Stomach (tissue), 9 donors: ENCODE measurements around the gene HS3ST1. TPM values are rescaled to one million over a fixed set of nuclear protein-coding genes. Genes with fewer than 3 reads are reported as not detected.

ENCODE experiments used
- DNase-seq, 2 donors: peaks; one replicate each; pipeline versions ENCODE4 v3.0.0 to v3.0.0-alpha.2; 2013 to 2019
- H3K27ac ChIP-seq, 5 donors: fragments of 200-600 bp in 4 of 5; sonication (generic) in 4 of 5; one replicate each; pipeline ENCODE4 v1.5.1; 2013 to 2019; ENCODE audit warnings: mild to moderate bottlenecking in 1 of 5, moderate library complexity in 1 of 5
- H3K27me3 ChIP-seq, 3 donors: fragments of 200-600 bp; sonication (generic); one replicate each; pipeline ENCODE4 v1.5.1; 2017 to 2019; ENCODE audit warnings: mixed run types in 1 of 3
- H3K36me3 ChIP-seq, 4 donors: fragments of 200-600 bp; sonication (generic); 1 replicate in 3 of 4; 2 replicates in 1 of 4; pipeline ENCODE4 v1.5.1; 2016 to 2019
- H3K4me1 ChIP-seq, 4 donors: fragments of 200-600 bp; sonication (generic); one replicate each; pipeline ENCODE4 v1.5.1; 2016 to 2019
- H3K4me3 ChIP-seq, 4 donors: fragments of 200-600 bp; sonication (generic) in 3 of 4; one replicate each; pipeline ENCODE4 v1.5.1; 2016 to 2019; ENCODE audit warnings: mild to moderate bottlenecking in 1 of 4
- H3K9me3 ChIP-seq, 4 donors: fragments of 200-600 bp; sonication (generic); one replicate each; pipeline ENCODE4 v1.5.1; 2016 to 2019
- EP300 ChIP-seq: sonication (generic); formaldehyde crosslinking; IDR thresholded peaks from one replicate; pipeline ENCODE4 v1.6.1; 2017; ENCODE audit warnings: antibody characterized with exemption
- POLR2A ChIP-seq, 4 donors: fragments of 450-650 bp; IDR thresholded peaks; one replicate each; pipeline ENCODE4 v1.6.1; 2016; ENCODE audit warnings: antibody characterized with exemption in 4 of 4, control low read depth in 2 of 4, mild to moderate bottlenecking in 1 of 4, moderate library complexity in 1 of 4
- POLR2AphosphoS5 ChIP-seq, 3 donors: sonication (generic); formaldehyde crosslinking; IDR thresholded peaks; one replicate each; pipeline ENCODE4 v1.6.1; 2016; ENCODE audit warnings: antibody characterized with exemption in 3 of 3
- WGBS, 5 donors: extraction: QIAGEN DNeasy Blood & Tissue Kit in 3 of 5; methylation state at CpG; one replicate each; pipeline versions ENCODE4 v1.1.5 to v1.1.7; 2013 to 2018; 5-methylcytosine and 5-hydroxymethylcytosine counted together
- intact Hi-C: fragments of 100-400 bp; cut with DNase I; formaldehyde crosslinking; loops from one replicate; pipeline ENCODE4 v1.15.1; 2023; ENCODE audit warnings: low total_unique reads
- polyA plus RNA-seq, 3 donors: library from polyadenylated mRNA; stranded (reverse); fragments of 200-250 nt; gene quantifications; one replicate each; pipeline ENCODE4 v1.2.3, GENCODE V29; 2013
- total RNA-seq, 5 donors: library from RNA; depleted of rRNA; stranded (reverse); fragments of >200 nt; gene quantifications; one replicate each; pipeline versions ENCODE4 v1.1.0 to v1.2.3, GENCODE V29; 2014 to 2016
- TF ChIP-seq, protein P1 (sequence below), 7 experiments: fragments of 450-650 bp in 4 of 7; fragments of 200-600 bp in 3 of 7; sonication (generic) in 3 of 7; IDR thresholded peaks; one replicate each; pipeline ENCODE4 v1.5.1; 2016 to 2019; ENCODE audit warnings: antibody characterized with exemption in 7 of 7, control low read depth in 2 of 7, mild to moderate bottlenecking in 1 of 7
- donor health status: healthy with polysubstance abuse.
- donor health status: Bipolar disorder and iron deficiency.
- donor health status: healthy.

Gene HS3ST1
- total and polyA plus RNA-seq, 8 donors = 0.58 to 123 (median 4.1) TPM; not detected in 1

DNA sequence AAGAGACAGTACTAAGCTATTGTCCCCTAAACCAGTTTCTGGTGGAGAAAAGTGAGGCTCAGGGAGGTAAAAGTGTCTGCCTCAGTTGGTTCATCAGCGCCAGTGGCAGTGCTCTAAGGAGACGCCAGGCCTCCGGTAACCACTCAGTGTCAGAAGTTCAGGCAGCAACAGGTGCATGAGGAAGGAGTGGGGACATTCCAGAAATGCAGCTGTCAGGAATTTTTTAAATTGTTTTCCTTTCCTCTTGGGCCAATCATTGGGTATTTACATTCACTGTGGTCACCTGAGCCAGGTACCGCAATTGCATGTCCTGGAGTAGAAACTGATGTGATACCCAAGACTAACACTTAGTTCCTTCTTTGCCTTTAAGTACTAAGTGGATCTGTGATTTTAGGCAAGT is 40.2 kb upstream of the HS3ST1 start:
- peak overlapping the region in 1 of 5 donors; percentile 26 for H3K27ac ChIP-seq
- TF ChIP-seq, protein P1, sequence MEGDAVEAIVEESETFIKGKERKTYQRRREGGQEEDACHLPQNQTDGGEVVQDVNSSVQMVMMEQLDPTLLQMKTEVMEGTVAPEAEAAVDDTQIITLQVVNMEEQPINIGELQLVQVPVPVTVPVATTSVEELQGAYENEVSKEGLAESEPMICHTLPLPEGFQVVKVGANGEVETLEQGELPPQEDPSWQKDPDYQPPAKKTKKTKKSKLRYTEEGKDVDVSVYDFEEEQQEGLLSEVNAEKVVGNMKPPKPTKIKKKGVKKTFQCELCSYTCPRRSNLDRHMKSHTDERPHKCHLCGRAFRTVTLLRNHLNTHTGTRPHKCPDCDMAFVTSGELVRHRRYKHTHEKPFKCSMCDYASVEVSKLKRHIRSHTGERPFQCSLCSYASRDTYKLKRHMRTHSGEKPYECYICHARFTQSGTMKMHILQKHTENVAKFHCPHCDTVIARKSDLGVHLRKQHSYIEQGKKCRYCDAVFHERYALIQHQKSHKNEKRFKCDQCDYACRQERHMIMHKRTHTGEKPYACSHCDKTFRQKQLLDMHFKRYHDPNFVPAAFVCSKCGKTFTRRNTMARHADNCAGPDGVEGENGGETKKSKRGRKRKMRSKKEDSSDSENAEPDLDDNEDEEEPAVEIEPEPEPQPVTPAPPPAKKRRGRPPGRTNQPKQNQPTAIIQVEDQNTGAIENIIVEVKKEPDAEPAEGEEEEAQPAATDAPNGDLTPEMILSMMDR (IDR thresholded peaks at IDR 0.05) = no peak
- TF ChIP-seq EP300 (no peak), POLR2A (IDR thresholded peaks at IDR 0.05) (no peak), POLR2AphosphoS5 (IDR thresholded peaks at IDR 0.05) (peak in 1 of 3 donors; percentile 19)
- WGBS, 5 donors = 42 to 63% (median 55%) methylated on average over 4 of the region's 4 CpGs
- no peaks in the 10 kb centered on the region for H3K9me3 ChIP-seq
- peak; percentile 34 to 67 for DNase-seq
- no peak overlapping the region for H3K4me3 ChIP-seq
- no peaks in the 10 kb centered on the region for H3K36me3 ChIP-seq
- H3K27me3 ChIP-seq = no peaks in the 10 kb centered on the region
- H3K4me1 ChIP-seq = peaks cover 0 to 23% (median 7%) of the 10 kb centered on the region in 4 donors
- intact Hi-C loops = no loop called here

DNA sequence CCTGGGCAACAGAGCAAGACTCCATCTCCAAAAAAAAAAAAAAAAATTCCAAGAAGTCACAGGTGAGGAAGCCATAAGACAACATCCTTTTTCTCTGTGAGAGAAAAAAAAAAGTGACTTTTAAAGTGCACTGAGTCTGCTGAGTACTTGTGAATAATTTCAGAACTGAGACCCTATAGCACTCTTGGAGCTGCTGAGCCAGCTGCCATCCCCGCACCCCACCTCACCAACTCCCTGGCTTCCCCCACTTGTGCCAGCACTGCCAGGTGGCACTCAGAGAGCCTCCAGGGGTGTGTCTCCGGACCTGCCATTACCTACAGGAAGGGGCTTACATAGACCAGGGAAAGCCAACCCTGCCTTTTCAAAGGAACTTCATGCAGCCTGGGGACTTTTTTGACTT is 39.2 kb upstream of the HS3ST1 start:
- WGBS, 5 donors = 41 to 94% (median 70%) methylated on average over 2 of the region's 2 CpGs
- Histone ChIP-seq H3K4me3 (no peak overlapping the region), H3K4me1 (peaks cover 0 to 23% (median 7%) of the 10 kb centered on the region in 4 donors), H3K27ac (no peak overlapping the region), H3K36me3 (no peaks in the 10 kb centered on the region), H3K9me3 (no peaks in the 10 kb centered on the region), H3K27me3 (no peaks in the 10 kb centered on the region)
- TF ChIP-seq POLR2AphosphoS5 (IDR thresholded peaks at IDR 0.05) (no peak), EP300 (no peak), POLR2A (IDR thresholded peaks at IDR 0.05) (no peak)
- TF ChIP-seq, protein P1 (IDR thresholded peaks at IDR 0.05) = no peak
- intact Hi-C loops = no loop called here
- no peak for DNase-seq

DNA sequence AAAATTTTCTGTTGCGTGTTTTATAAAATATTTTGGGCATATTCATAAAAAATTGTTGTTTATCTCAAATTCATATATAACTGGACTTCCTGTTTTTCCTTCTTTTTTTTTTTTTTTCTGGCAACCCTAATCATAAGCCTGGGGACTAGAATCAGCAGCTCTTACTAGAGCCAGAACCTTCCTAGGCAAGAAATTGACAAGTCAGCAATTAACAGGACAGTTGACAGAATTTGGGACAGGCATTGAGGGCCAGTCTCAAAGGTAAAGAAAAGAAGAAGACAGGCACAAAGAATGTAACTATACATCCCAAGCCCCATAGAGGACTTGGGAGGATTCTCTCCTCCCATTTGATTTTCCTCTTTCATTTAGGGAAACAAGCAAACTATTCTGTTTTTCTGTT is 35.0 kb upstream of the HS3ST1 start:
- Histone ChIP-seq H3K4me1 (peaks cover 0 to 2% (median 0%) of the 10 kb centered on the region in 4 donors), H3K4me3 (no peak overlapping the region), H3K9me3 (peaks cover 0 to 17% (median 9%) of the 10 kb centered on the region in 4 donors), H3K27ac (no peak overlapping the region), H3K27me3 (no peaks in the 10 kb centered on the region), H3K36me3 (no peaks in the 10 kb centered on the region)
- intact Hi-C loops = no loop called here
- DNase-seq = no peak
- WGBS, 5 donors = 90 to 100% (median 93%) methylated on average over 1 of the region's 1 CpG
- TF ChIP-seq POLR2A (IDR thresholded peaks at IDR 0.05) (no peak), EP300 (no peak), POLR2AphosphoS5 (IDR thresholded peaks at IDR 0.05) (no peak)
- TF ChIP-seq, protein P1 (IDR thresholded peaks at IDR 0.05) = no peak

DNA sequence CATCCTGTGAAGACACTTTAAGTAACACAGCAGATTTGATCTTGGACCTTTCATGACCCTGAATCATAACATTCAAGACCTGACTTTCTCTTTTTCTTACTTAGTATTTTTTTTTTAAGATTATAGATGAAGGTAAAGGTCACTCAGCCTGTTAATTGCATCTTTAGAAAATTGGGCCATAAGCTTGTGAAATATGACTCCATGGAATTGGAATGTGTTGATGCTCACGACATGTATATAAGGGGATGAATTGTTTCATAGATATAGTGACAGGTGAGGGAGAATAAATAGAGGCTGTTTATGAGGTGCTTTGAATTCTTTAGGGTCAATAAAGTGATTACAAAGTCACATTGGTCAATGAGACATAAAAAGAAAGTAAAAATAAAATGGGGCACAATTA is 27.7 kb upstream of the HS3ST1 start:
- Histone ChIP-seq H3K9me3 (peaks cover 0 to 22% (median 9%) of the 10 kb centered on the region in 4 donors), H3K4me1 (no peaks in the 10 kb centered on the region), H3K4me3 (no peak overlapping the region), H3K27me3 (no peaks in the 10 kb centered on the region), H3K27ac (no peak overlapping the region), H3K36me3 (no peaks in the 10 kb centered on the region)
- WGBS, 5 donors = 70 to 84% (median 80%) methylated on average over 1 of the region's 1 CpG
- DNase-seq = no peak
- TF ChIP-seq POLR2AphosphoS5 (IDR thresholded peaks at IDR 0.05) = no peak
- TF ChIP-seq EP300 = no peak
- TF ChIP-seq POLR2A (IDR thresholded peaks at IDR 0.05) = no peak
- TF ChIP-seq, protein P1 (IDR thresholded peaks at IDR 0.05) = no peak
- intact Hi-C loops = no loop called here
